CD4-positive, alpha-beta T cell treated with Interleukin-21 for 1 hour (primary cell): ENCODE data around the gene ITPRID1.

ENCODE experiments used
- DNase-seq: peaks from one replicate; pipeline ENCODE4 v3.0.0-alpha.2; 2020

The ITPRID1 gene

GRCh38 chr7:31705377-31705776 is 191.5 kb downstream of the ITPRID1 start:
- no peak for DNase-seq

- DNase-seq = no peak
Measured at GRCh38 chr7:31707089-31707488, 193.2 kb downstream of the ITPRID1 start.
